Loucy (cell line): ENCODE results near the gene TAF1B.

Source experiments
- CTCF ChIP-seq: fragments of 200-600 bp; sonication (generic); conservative IDR thresholded peaks from 2 replicates; pipeline ENCODE4 v1.5.1; 2014; ENCODE audit warnings: mild to moderate bottlenecking, antibody characterized with exemption, low read length
- EZH2phosphoT487 ChIP-seq: fragments of 200-600 bp; IDR thresholded peaks from 2 replicates; pipeline ENCODE4 v1.6.1; 2018; ENCODE audit warnings: antibody characterized with exemption, mild to moderate bottlenecking, moderate library complexity, borderline replicate concordance

DNA sequence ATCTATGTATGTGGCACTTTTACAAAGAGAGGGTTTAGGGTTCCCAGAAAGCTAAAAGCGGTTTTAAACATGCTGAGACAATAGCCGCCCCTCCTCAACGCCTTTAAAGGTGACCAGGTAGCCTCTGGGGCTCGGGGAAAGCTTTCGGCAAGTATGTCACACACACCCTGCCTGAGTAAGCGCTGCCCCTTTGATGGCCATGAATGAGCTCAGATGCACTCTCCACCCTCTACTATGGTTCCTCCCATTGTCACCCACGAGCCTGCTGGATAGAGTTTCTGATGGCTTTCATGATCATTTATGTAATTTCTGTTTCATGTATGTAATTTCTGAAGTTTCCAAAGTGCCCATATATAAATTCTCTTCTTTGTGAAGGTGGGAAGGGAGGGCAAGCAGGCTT, 64.1 kb downstream of the TAF1B start:
- TF ChIP-seq CTCF (no peak), EZH2phosphoT487 (no peak)
